GM19463 (cell line): Measurements from ENCODE around the gene SEMA7A.

ENCODE experiments used
- ATAC-seq: cut with Tn5 transposase; IDR thresholded peaks from one replicate; pipeline ENCODE4 v1.9.1; 2021; ENCODE audit warnings: mild to moderate bottlenecking, moderate library complexity; ENCODE audit not compliant: unreplicated experiment

The SEMA7A gene

DNA sequence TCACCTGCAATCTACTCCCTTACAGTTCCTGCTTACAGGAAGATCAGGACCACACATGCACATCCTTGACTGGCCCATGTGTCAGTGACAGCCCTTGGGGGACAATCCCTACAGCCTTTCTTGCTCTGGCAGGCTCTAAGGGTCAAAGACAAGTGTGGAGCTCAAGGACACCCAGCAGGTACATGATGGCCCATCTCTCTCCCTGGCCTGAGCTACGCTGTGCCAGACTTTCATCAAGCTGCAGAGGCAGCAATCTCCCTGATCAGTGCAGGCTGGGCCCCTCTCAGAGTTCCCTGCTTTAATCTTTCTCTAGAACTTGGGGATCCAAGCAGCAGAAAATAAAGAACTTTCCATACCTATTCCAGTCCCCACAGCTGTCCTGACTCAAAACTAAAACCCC is 2.6 kb downstream of the SEMA7A start:
- ATAC-seq, result no peak

DNA sequence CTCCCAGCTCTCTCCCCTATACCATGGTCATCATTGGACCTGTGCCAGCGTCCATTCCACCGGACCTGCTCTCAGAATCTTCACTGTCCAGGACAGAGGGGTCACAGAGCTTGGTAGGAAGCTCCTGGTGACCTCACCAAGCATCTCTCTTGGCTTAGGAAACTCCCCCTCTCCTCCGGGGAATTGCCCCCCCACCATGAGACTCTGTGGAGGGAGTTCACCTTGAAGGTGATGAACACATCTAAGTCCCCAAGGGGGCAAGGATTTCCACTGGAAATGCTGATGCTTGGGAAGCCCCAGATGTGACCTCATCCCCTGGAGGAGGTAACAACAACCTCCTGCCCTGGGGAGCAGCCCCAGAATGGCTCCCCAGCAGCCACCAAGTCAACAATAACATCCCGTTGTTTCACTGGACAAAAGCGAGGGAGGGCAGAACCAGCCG is 3.2 kb downstream of the SEMA7A start:
- ATAC-seq, result no peak

DNA sequence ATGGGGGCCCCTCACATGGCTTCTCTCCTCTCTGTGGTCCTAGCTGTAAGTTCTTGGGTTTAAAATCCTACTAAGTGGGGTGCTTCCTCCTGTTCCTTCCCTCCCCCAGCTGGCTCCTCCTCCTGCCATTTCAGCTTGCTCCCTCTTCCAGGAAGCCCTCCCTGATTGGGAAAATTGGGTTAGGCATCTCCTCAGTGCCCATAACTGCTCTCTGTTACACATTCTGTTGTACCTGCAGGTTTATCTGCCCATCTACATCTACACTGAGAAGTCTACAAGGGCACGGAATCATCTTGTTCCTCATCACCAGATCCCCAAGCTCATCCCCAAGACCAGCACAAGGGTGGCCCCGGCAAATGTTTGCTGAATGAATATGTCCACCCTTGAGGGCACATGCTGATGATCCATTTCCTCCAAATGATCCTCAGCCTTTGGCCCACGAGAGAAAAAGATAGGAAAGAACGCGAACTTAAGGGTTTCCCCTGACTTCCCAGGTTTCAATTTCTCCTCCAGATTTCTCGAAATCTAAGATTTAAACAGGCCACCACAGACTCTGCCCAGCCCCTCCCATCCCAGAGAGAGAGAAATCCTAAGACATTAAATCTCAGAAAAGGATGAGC is 3.9 kb downstream of the SEMA7A start:
- ATAC-seq, result no peak

DNA sequence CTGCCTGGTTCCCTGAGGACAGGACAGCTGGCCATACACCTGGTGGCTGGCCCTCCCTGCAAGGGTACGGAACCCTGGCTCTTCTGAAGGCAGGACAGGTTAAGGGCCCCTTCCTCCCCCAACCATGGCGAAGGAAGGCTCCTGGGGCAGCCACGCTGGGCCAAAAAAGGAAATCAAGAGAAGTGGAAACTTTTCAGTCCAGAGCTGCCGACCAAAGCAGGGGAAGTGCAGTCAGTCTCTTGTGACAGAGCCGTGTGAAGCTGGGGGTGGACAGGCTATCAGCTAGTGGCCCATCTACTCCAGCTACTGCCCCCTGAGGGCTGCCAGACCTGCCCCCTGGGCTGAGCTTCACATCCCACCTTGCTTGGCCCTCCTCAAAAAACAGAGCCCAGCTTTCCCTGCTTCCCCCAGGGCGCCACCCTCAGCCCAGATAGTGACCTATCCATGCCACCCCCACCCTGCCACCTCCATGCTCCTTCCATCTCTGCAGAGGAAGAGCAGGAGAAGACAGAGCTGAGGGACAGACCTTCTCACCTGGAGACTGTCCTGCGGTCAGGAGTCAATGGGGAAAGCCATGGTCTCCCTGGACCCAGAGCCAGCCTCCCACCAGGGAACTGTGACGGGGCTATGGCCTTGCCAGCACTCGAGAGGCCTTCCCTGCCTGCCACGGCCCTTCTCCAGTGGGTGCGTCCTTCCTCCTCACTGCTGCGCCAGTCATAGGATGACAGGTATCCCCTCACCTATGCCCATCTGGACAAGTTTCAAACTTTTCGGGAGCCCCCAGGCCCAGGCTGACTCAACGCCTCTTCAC is 4.6 kb downstream of the SEMA7A start:
- ATAC-seq, result no peak

DNA sequence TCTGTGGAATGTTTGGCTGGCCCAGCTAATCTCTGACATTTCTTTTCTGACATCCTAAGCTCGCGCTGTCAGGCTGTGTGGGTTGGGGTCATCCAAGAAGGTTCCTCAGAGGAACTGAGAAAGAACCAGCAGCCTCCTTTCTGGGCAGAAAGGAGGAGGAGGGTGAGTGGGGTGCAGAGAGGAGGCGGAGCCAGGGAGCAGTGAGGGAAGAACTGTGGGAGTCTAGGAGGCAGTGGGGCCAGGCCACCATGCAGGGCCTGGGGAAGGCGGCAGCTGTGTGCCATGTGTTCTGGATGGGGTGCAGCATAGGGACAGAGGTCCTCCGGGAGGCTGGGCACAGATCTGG is 5.3 kb downstream of the SEMA7A start:
- peak; percentile 45 for ATAC-seq

DNA sequence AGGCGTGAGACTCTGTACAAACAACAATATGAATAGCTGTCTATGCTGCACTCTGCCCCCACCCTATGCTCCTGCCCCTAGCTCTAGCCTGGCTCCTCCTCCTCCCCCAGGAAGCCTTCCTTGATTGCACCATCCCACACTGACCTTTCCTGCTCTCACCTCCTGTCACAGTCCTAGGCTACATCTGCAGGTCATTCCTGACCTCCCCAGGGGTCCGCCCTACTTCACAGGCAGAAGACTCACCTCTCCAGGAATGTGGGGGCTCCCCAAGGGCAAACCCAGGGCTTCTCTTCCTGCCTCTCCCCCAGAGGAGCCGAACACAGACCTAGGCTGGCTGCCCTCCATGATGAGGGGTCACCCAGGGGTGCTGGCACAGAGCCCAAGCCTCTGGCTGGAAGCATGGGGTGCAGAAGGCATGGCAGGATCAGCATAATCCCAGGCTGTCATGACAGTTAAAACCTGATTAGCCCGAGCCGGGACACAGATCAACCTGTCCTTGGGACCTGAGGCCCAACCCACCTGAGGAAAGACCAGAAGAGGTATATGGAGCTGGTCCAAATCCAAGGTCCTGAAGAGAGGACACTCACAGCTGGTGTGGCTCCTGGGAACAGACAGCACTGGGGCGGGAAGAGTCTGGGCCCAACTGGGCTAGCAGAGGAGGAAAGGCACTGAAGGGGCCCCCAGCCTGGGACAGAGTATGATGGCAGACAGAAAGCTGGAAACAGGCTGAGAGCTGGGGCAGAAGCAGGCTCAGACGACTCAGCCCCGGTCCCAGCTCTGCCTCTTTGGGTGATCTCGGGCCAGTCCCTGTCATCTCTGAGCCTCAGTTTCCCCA is 5.9 kb downstream of the SEMA7A start:
- no peak for ATAC-seq

DNA sequence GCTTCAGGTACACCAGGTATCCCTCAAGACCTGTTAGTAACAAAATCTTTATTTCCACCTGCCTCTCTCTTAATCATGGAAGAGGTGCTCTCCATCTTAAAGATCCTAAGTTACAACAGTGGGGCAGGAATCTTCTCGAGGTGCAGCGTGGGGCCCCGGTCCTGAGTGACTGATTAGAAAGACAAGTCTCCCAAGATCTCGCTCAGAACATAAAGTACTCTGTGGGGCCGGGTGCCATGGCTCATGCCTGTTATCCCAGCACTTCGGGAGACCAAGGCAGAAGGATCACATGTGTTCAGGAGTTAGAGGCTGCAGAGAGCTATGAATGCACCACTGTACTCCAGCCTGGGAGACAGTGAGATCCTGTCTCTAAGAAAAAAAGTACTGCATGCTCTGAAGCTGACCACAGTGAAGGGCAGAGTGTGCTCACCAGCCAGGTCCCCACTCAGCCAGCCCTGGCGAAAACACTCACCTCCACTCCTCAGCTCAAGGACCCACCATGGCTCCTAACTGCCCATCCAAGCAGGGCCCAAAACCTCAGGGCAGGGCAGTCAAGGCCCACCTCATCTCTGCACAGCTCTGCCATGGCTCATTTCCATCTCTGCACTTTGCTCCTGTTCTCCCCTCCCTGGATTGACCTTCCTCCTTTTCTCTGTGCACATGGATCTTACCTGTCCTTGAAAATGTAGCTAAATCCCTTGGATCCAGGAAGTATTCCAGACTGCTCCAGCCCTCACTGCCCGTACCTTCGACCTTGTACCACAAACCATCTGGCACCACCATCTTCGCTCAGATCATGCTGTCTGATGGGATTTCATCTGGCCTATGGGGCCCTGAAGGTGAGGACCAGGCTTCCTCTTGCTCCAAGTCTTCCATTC is 7.1 kb downstream of the SEMA7A start:
- no peak for ATAC-seq

DNA sequence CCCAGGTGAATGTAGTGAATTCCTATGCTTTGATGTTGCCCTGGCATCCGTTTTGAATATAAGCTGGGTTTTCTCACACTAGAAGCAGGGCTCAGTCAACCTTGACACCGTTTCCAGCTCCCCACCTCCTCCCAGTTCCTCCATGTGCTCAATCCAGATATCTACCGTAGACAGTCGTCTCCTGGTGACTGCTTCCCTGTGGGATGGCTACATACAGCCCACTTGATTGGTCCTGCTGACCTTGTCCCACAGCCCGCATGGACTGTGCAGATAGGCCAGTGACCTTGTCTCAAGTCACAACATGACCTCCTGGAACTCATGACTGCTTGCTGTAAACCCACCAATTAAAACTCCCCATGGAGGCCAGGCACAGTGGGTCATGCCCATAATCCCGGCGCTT is 8.1 kb downstream of the SEMA7A start:
- no peak for ATAC-seq

DNA sequence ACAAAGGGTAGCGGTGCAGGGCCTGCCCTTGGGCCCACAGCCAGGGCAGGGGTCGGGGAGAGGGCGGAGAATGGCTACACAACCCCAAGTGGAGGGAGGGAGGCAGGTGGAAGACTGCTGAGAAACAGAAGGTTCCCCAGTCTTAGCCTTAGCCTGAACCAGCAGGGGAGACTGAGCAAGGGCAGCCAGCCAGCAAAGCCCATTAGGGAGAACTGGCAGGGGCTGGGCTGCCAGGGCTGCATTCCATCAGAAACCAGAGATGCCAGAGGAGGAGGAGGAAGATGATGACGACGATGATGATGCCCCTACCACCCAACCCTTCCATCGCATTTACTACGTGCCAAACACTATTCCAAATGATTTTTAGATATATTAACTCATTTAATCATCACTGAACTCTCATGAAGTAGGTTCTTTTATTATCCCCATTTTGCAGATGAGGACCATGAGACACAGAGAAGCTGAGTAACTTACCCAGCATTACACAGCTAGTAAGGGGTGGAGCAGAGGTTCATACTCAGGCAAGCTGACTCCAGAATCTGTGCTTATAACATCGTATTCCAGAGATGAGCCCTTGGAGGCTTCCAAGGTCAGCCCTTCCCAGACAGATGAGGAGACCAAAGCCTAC is 8.7 kb downstream of the SEMA7A start:
- ATAC-seq, result no peak

DNA sequence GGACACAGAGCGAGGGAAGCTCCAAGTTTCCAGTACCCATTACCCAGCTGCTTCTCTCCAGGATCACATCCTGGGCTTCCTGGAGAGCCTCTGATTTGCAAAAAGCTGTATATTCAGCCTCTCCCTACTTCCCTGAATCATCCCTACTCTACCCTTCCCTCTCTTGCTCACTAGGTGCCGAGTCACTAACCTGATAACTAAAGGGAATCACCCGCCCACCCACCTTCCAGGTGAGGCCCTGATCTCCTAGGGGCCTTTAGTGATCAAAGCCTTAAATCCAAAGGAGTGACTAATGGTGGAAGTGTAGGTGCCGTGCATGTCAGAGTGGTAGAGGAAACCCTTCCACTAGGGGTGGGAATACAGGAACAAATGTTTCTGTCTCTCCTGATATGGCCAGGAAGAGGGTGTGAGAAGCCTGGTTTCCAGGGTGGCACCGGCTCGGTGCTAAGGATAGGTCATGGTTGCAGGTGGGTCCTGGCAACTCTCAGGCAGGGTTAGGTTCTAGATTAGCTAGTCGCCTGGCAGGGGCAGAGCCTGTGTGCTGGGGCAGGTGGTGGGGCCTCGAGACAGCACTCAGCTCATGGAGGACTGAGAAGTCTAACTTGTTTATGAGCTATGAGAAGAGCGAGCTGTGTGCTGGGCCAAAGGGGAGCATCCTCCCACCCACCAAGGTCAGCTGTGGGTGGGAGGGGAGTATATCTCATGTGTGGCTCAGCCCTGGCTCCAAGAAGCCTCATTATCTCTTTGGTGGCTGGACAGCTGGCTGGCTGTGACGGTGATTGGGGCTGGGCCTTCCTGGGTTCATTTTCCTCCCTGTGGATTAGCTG is 10.1 kb downstream of the SEMA7A start:
- ATAC-seq, result no peak

DNA sequence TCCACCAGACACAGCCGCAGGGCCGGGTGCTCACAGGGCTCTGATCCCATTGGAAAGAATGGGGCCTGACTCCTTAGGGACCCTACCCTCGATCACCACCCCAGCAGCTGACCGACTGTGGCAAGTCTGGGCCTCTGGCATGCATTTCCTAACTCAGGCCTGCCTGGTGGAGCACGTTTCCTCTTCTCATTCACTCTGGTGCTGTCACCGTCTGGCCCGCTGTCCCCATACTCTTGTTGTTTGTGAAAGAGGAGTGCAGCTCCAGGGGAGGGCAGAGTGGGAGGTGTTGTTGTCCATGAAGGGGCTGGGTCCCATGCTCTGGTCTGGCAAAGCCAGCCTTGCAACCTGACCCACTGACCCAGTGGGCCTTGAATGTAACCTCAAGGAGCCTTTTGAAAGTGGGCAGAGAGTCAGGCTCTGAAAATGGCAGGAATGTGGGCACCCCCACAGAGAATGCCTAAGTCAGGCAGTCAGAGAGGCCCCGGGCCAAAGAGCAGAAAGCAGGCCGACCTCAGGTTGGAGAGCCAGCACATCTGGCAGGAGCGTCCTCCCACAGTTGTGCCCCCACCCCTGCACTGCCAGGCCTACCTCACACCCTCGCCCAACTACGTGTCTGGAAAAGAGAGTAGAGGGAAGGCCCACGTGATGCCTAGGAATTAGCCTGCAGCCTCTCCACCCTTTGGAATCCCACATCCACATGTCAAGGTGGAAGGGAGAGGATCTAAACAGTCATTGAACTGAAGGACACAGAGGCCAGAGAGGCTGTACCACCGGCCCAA is 10.9 kb downstream of the SEMA7A start:
- no peak for ATAC-seq

DNA sequence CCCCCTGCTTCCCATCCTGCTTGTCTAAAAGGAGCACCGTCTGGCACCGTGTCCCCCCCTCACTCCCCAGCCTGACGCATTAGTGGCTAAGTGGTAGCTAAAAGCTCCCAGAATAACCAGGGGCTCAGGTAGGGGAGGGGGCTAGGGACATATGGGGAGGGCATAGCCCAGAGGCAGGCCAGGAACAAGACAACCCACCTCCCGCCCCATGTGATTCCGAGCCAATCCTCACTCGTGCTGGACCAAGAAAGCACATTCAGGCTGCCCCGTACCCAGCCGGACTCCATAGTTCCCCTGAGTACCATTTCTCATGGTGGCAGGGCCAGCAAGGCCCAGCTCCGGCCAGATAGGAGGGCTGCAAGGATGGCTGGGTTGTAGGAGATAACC is 11.5 kb downstream of the SEMA7A start:
- no peak for ATAC-seq

DNA sequence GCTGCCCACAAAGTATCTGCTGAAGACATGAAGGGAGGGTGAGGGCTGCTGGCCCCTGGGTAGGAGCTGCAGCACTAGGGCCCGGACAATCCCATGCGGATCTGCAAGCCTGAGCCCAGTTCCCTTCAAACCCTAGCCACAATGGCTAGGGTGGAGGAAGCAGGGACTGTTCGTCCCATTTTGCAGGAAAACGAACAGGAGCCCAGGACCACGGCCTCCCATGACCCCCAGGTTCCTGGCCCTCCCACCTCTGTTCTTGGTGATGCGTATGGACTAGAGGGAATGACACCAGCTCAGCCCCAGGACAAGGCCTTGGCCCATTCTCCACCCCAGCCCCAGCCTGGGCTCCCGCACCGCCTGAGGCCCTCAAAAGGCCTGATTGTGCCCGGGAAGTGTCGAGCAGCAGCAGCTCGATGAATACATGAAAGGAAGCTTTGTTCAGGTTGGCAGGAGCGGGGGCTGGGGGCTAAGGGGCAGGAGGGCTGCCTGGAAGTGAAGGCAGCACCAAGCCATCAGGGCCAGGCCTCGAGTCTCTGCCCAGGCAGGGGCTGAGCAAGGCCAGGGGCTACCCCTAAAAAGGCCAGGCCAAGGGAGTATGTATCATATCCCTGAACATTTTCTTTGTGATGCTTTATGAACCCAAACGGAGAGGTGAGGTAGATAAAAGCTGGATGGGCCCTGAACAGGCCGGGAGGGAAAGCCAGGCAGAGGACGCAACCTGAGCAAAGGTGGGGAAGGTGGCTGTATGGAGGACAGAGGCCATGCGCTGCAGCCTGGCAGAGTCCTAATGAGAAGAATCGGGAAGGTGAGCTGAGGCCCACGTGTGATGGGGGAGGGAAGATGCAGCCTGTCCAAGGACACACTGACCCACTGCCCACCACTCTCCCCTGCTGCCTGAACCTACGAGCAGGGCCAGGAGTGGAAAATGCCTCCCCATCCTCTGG is 12.2 kb downstream of the SEMA7A start:
- no peak for ATAC-seq

DNA sequence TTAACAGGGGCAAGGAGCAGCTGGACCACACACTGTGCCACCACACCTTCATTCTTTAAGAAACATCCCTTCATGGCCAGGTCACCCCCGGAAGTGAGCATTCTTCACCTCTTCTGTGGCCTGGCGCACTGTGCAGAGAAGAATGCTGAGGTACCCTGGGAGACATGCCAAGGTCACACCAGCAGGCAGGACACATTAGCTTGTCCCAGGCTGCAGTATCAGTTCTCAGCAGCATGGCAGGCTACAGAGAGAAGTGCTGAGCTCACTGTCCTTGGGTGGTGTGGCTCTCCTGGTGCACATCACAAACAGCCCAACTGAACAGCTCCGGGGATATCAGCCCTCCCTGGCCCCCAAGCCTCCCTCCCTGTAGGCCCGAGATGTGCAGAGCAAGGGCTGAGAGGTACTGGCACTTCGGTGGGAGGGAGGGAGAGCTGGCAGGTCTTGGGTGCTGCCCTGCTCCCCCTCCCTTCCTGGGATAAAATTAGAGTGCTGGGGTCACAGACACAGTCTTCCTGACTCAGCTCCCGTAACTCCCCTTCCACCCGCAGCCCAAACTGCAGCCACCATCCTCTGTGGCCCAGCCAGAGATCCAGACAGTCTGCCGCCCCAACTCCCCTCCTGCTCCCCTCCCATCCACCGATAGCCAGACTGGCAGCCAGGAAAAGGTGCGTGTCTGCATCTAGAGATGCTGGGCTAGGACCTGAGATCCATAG is 13.4 kb downstream of the SEMA7A start:
- no peak for ATAC-seq

DNA sequence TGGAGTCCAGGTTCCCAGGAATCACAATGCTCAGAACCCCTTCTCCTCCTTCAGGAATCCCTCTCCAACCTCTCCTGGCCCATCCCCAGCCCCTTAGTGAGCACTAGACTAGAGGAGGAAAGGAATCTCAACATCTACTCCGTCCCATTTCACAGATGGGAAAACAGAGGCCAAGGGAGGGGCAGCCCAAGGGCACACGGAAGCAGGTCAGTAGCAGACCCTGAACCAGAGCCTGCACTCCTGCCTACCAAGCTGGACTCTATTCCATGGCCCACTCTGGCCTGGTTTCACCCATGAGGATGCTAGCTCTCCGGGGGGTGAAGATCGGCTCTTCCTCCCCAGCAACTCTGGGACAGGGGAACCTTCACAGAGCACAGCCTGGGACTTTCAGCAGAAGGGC is 14.3 kb downstream of the SEMA7A start:
- ATAC-seq, result no peak

DNA sequence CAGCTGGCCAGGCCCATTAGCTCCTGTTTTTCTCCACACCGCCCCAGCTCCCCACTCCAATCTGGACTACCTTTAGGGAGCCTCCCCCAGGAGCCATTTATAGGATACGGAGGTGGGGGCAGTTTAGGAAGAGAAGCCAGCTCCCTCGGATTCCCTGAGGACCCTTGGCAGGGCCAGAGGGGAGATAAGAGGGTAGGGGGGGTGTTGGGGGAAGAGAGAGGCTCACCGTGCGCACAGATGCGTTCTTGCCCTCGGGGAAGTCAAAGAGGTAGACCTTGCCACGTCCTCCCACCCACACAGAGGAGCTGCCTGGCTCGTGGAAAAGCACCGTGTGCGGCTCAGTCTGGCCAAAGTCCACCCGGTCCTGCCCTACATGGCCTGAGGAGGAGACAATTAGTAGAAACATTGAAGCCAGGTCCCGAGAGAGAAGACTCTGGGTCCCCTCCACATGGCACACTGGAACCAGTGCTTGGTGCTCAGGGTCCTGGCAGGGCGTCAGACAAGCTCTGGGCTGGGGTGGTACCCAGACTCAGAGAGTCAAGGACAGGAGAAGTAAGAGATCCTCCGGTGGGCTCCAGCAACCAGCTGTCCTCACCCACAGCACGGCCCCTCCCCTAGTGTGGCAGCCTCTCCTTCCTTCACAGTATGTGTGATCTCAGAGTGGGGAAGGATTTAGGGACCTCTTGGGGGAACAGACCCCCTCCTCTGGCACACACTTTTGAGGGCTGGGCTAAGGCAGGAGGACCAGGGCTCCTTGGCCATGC is 15.0 kb downstream of the SEMA7A start:
- ATAC-seq, result no peak
